BJ (cell line): Measurements from ENCODE around the gene SYNE2. TPM values are rescaled to one million over a fixed set of nuclear protein-coding genes. Genes with fewer than 3 reads are reported as not detected.
"Not testable (repeated sequence)": the region's sequence is repeated elsewhere in the genome, so short reads cannot be mapped to it uniquely, and the experiment has no call there.

Experiments used
- CTCF ChIA-PET: fragments of 350-600 bp; formaldehyde crosslinking; extraction: SDS; loops from one replicate; lab custom pipeline; 2021; ENCODE audit warnings: antibody characterized with exemption, inconsistent platforms; lab: Yijun Ruan, JAX
- POLR2A ChIA-PET: fragments of 300-600 bp; sonication (Branson Sonifier 250); formaldehyde crosslinking; extraction: SDS; loops from one replicate; lab custom pipeline; 2021; ENCODE audit warnings: antibody characterized with exemption; lab: Charles Lee
- DNase-seq: peaks from one replicate; pipeline ENCODE4 v3.0.0-alpha.2; 2011; ENCODE audit warnings: low read depth
- H3K27me3 ChIP-seq: 2 replicates; pipeline ENCODE4 v1.6.0; 2011; ENCODE audit warnings: low read length; ENCODE audit not compliant: control insufficient read depth, insufficient read depth
- H3K36me3 ChIP-seq: 2 replicates; pipeline ENCODE4 v1.5.1; 2011; ENCODE audit warnings: low read length; ENCODE audit not compliant: control insufficient read depth, insufficient read depth
- H3K4me3 ChIP-seq: 2 replicates; pipeline ENCODE4 v1.5.1; 2011; ENCODE audit warnings: low read depth, mild to moderate bottlenecking, control low read depth, low read length
- CTCF ChIP-seq: IDR thresholded peaks from 2 replicates; pipeline ENCODE4 v1.5.1; 2011; ENCODE audit warnings: low read depth, mild to moderate bottlenecking, control low read depth, inconsistent platforms, low read length, moderate library complexity; ENCODE audit not compliant: insufficient read depth
- polyA plus RNA-seq: library from polyadenylated mRNA; depleted of rRNA; stranded (reverse); fragments of >200 nt; gene quantifications from 2 replicates; pipeline ENCODE4 v1.2.3, GENCODE V29; 2011

SYNE2 gene
- polyA plus RNA-seq, 1 experiment, result 5.2 TPM

GRCh38 chr14:63863004-63863403 lies 10.2 kb downstream of the SYNE2 start:
- ChIA-PET CTCF (interaction anchor here (0.8 kb wide), 1 partner anchor 8 kb away, joined by 3 read pairs; no protein-coding TSS in a partner anchor), POLR2A (no interaction called here)
- DNase-seq, result no peak
- no peak for TF ChIP-seq CTCF
- no peak overlapping the region for H3K4me3 ChIP-seq
- no peaks in the 10 kb centered on the region for H3K36me3 ChIP-seq
- no peaks in the 10 kb centered on the region for H3K27me3 ChIP-seq

- POLR2A ChIA-PET, H3K36me3 ChIP-seq, H3K4me3 ChIP-seq, DNase-seq, H3K27me3 ChIP-seq: not testable (repeated sequence)
- CTCF ChIA-PET, result interaction anchor here (0.7 kb wide), 1 partner anchor 11 kb away, joined by 4 read pairs; no protein-coding TSS in a partner anchor
These were observed 12.0 kb downstream of the SYNE2 start for GRCh38 chr14:63864775-63865174.

- ChIA-PET CTCF (interaction anchor here (1.9 kb wide), 1 partner anchor 11 kb away, joined by 6 read pairs; no protein-coding TSS in a partner anchor), POLR2A (no interaction called here)
- DNase-seq, result no peak
- no peaks in the 10 kb centered on the region for H3K27me3 ChIP-seq
- no peaks in the 10 kb centered on the region for H3K36me3 ChIP-seq
- H3K4me3 ChIP-seq, result no peak overlapping the region
- TF ChIP-seq CTCF, result no peak
These were observed 15.4 kb downstream of the SYNE2 start for GRCh38 chr14:63867933-63868921.

DNA sequence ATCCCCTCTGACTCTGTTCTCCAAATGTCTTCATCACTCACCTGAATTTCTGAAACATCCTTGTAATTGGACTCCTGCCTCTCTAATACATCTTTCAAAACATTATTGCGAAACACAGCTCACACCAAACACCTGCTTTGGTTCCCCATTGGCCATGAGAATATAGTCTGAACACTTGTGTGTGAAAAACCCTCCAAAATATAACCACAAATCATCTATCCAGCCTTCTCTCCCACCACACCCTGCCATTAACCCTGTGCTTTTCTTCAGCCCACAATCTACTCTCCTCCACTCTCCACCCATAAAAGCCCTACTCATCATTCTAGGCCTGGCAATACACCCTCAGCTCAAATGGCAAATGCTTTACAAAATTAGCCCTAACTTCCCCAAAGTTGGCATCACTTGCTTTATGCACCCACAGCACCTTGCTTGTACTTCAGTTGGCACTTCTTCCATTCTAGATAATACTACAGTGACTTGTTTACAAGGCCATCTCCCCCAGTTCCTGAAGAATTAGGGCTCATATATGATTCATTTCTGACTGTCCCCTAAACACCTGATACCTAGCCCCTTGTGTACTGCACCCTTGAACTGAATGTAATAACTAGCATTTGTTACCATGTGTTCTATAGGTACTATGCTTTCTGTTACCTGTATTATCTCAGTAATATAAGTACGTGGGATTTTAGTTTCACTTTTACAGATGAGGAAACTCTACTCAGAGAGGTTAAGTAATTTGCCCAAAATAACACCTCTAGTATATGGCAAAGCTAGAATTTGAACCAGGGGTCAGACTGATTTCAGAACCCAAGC lies 17.3 kb downstream of the SYNE2 start:
- H3K36me3 ChIP-seq, H3K4me3 ChIP-seq, DNase-seq, CTCF ChIA-PET, H3K27me3 ChIP-seq, POLR2A ChIA-PET: not testable (repeated sequence)

DNA sequence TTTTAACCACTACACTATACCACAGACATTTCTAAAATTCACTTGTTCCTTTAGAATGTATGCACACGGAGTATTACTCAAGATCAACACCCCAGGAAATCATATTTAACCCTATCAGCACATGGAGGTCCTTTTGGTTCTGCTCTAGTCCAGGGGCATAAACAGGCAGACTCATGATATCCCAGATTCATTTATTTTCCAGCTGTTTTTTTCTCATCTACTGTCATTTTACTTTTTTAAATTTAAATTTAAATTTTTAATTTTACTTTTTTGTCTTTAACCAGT lies 17.9 kb downstream of the SYNE2 start:
- CTCF ChIA-PET, H3K27me3 ChIP-seq, POLR2A ChIA-PET, H3K4me3 ChIP-seq, DNase-seq, H3K36me3 ChIP-seq: not testable (repeated sequence)

GRCh38 chr14:63874223-63874622 lies 21.4 kb downstream of the SYNE2 start:
- H3K4me3 ChIP-seq, result no peak overlapping the region
- CTCF ChIA-PET, result no interaction called here
- POLR2A ChIA-PET, result no interaction called here
- no peaks in the 10 kb centered on the region for H3K27me3 ChIP-seq
- H3K36me3 ChIP-seq, result no peaks in the 10 kb centered on the region
- DNase-seq, result no peak
- no peak for TF ChIP-seq CTCF
